Medulla oblongata (tissue), 1 donor: ENCODE data around the gene UPB1.

ENCODE experiments used
- DNase-seq: peaks from one replicate; pipeline ENCODE4 v3.0.0-alpha.2; 2015; ENCODE audit errors: extremely low spot score

Gene UPB1

DNA sequence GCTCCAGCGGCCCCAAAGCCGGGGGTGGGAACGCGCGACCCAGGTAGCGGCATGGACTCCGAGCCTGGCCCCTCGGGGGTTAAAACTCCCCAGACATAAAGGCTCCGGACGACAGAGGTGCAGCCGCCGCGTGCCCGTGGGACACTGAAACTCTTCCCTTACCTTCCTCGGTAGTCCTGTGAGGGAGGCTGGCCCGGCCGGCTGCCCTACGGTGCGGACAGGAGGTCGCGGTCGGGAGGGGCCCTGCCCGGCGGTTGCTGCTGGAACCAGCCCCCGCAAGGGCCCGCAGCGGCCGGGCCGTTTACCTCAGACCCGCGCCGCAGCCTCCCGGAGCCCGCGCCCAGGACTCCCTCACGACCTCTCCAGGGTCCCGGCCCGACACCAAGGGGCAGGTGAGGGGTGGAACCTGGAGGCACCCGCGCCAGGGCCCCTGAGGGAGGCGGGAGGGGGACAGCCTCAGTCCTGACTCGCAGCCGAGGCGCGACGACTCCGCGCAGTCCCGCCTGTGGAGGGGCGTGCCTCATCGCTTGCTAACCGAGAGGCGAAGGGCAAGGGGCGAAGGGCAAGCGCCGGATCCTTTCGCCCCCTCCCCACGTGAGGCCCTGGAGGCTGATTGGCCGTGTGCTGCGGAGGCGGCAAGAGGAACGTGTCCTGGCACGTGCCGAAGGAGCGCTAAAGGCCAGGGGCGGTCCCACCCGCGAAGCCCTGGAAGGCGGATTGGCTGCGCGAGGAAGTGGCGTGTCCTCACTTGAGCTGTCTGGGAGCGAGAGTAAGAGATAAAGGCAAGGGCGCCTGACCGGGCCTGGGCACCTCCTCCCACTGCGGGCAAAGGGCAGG is at the start of gene UPB1:
Gene UPB1, plus strand, starts transcription at position 805 of the 837 bp plus-strand sequence. CDS start 72 bp downstream, outside the sequence.
- no peak for DNase-seq

DNA sequence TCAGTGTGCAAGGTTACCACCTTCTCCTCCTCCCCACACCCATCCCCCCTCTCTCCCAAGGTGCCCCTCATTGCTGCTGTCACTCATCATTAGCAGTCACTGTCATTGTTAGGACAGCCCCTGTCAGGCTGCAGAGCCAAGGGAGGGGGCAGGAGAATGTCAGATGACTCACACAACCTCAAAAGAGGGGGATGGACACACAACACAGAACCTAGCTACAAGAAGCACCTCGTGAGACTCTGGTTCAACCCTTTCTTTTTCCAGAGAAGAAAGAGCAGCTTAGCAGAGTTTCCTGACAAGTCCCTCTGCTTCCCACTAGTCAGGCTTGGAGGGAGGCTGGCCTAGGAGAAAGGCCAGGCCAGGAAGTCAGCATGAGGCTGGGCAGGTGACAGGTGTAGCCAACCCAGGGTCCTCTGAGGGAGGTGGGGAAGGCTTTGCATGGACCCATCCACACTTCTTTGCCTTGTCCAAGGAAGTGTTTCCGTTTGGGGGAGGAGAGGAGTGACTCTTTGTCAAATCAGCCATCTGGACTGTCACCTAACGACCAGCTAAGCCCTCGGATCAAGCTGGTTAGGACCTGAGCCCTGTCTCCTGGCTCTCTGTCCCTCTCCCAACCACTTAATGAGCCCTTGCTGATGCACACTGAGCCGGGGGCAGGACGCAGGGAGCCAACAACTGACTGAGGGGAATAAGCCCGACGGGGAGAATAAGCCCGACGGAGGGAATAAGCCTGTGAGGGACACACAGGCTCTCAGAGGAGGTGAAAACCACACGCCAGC is 49.5 kb upstream of the UPB1 start:
- no peak for DNase-seq

DNA sequence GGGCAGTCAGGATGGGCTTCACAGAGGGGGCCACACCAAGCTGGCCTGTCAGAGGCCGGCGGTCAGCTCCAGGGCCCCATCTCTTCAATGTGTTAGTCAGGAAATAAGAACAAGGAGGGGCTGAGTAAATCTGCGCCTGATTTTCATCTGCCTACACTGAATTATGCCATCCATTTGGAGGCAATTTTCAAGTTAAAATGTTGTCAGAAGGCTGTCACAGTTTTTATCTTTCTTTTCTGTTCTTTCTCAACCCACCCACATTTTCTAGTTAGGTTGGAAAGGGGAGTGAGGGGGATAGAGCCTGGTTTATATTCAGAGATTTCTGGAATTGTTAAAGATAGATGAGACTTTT is 48.9 kb upstream of the UPB1 start:
- no peak for DNase-seq

DNA sequence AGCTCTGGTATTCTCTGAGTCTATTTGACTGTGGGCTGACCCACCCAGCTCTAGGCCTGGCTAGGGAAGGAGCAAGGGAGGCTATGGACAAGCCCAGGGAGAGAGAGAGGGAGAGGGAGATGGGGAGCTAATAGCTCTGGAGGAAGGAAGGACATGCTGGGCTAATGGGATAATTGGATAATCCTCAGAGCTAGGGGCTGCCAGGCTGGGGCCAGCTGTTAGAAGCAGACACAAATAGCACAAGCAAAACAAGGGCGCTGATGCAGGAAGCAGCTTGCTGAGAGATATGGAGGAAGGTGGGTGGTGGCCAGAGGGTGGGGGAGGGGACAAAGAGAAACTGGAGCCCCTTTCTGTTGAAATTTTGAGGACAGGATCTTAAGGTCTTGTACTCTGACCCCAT is 44.5 kb upstream of the UPB1 start:
- DNase-seq = no peak

DNA sequence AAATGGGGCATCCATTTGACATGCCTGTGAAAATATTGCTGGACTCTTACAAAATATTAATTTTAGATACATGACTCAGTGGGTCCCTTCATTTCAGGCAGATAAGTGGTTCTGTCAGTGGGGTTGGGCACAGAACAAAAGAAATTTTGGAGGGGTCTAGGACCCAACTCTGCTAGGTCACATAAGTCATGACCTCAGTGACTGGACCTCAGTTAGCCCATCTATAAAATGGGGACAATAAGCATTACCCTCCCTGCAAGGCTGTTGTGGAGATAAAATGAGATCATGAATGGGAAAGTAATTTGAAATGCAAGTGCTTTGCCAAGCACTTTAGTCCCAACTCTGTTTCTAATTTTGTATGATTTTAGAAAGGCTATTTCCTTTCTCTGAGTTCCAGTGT is 44.0 kb upstream of the UPB1 start:
- no peak for DNase-seq

DNA sequence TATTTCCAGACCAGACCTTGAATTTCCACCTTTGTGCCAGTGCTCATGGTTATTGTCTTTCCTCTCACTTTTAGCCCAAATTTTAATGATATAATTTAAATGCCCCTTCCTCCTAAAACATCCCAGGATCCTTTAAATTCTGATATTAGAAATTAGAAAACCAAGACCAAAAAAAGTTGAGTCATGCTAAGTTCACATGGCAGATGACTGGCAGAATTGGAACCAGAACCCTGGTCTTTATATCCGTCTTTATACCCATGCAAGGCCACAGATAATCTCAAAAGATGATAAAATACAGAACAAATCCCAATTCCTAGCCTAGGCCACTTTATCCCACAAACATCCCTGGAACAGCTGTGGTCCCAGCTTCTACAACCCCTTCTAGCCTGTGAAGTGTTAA is 41.3 kb upstream of the UPB1 start:
- no peak for DNase-seq

DNA sequence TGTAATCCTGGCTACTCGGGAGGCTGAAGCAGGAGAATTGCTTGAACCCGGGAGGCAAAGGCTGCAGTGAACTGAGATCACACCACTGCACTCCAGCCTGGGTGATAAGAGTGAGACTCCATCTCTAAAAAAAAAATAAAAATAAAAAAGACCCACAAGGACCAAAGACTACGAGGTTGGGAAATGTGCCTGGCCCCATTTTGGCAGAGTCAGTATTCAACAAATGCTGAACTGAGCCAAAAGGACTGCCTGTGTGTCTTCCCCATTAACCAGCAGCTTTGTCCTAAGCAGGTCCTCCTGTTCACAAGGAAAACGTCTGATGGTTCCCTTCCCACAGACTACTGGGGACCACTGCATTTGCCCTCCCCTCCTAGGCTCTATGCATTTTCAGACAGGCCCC is 40.1 kb upstream of the UPB1 start:
- DNase-seq = no peak

DNA sequence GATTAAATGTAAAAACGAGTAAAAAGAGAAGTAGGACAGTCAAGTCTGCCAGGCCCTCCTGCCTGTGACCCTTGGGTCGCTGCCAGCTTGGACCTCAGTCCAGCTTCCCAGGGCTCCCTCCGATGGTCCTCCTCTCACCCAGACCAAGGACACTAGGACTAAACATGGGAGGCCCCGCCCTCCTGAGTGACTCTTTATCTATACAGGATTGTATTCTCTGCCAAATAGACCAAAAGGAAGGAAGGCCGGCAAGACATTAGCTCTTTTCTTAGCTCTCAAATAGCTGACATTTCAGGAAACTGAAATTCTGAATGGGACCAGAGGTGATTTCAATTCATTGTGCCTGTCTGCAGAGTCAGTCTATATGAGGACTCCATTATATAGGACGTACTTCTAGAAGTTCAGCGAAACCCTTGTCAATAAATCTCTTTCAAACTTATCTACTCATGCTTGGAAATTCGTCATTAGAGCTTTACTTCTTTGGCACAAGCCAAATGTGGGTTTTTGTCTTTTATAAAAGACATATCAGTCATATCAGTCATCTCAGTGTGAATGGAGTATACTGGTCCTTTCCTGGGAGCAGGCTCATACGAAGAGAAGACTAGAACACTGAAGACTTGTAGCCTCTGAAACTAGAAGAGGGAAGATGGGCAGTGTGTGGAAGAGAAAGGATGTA is 39.2 kb upstream of the UPB1 start:
- DNase-seq = no peak

DNA sequence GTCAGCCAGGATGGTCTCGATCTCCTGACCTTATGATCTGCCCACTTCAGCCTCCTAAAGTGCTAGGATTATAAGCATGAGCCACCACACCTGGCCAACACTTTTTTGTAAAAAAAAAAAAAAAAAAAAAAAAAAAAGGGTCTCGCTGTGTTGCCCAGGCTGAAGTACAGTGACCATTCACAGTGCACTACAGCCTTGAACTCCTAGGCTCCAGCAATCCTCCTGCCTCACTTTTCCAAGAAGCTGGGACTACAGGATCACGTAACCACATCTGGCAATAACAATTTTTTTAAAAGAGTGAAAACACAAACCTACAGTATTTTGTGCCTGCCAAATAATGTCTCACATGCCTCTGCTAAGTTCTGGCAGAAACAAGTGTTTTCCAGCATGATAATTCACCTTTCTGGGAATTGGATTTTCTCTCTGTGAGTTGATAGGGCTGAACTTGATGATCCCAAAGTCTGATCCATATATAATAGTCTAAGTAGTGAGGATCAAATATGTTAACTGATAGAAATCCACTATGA is 37.2 kb upstream of the UPB1 start:
- DNase-seq = no peak

DNA sequence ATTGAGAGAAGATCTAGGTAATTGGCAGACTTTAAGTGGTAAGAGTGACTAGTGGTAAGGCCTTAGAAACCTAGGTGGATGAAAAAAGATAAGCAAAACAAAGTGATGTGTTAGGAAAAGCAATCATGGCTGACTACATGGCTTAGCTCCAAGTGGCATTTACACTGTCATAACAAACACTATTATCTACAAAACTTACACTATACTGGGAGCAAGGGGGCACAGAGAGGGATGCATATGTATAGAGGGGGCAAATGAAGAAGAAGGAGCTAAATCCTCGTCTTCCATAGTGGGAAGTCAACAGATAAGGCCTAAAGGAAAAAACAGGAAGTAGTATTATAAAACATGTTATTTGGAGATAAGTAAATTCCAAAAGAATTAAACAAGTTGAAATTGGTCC is 35.2 kb upstream of the UPB1 start:
- DNase-seq = no peak

DNA sequence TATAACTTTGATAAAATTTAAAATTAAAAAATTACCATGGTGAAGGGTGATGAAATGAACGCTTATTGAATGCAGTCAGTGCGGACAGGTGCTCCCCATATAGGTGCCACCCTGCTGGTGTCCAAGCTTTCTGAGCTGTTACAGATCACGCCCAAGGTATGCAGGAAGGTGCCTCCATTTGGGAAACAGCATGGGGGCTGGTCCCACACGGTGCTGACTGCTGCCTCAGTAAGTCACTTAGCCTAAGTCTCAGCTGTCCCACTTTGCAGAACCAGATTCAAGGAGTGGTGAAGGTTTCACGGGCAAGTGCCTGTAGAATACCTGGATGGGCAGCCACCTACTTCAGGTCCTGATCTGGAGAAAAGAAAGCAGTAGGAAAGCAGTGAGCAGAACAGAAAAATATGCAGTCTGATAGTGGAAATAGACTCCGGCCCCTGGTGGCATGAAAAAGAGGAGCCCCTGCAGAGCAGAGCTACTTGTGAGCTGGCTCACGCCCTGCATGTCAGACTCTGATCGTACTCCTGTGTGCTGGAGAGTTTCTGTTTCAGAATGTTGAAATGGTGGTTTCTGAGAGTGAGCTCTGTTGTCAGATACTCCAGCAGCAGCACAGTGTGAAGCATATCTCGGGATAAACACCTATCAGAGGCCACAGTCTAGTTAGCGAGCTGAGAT is 34.6 kb upstream of the UPB1 start:
- DNase-seq = no peak

DNA sequence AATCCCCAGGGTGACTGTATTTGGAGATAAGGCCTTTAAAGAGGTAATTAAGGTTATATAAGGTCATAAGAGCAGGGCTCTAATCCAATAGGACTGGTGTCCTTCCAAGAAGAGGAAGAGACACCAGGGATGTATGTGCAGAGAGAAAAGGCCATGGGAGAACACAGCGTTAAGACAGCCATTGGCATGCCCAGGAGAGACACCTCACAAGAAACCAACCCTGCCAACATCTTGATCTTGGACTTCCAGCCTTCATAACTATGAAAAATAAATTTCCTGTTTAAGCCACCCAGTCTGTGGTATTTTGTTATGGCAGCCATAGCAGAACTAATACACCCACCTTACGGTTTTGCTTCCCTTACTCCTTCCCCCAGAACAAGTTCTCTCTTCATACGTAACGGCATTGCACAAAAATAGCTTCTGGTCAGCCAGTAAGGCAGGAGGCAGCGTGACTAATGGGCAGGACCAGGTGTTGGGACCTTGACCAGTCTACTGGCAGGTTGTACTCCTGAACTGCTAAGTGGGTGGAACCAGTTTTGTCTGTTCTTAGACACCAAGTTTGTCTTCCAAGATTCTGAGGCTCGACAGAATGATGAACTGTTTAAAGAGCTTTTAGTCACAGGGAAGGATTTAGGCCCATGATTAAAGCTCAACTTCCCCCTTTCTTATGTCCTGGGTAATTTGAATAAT is 31.9 kb upstream of the UPB1 start:
- no peak for DNase-seq

DNA sequence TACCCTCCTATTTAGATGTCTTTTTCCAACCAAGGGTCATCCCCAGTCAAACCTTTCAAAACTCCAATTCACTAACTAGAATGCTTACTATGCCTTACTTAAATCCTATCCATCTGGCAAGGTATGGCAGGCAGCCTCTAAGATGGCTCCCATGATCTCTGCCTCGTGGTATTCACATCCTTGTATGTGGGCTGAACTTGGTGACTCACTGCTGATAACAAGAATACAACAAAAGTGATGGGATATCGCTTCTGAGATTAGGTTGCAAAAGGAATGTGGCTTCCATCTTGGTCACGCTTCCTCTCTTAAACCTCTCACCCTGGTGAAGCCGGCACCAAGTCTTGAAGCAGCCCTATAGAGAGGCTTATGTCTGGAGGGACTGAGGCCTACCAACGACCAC is 29.6 kb upstream of the UPB1 start:
- DNase-seq = no peak

DNA sequence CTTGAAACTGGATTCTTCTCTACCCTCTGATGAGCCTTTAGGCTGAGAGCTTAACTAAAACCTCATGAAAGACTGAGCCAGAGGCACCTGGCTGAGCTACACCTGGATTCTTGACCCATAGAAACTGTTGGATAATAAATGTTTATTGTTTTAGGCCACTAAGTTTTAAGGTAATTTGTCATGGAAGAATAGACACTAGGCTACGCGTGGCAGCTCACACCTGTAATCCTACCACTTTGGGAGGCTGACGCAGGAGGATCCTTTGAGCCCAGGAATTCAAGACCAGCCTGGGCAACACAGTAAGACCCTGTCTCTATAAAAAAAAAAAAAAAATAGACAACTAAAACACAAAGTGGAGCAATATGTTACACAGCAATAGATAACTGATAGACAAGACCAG is 29.2 kb upstream of the UPB1 start:
- DNase-seq = no peak

DNA sequence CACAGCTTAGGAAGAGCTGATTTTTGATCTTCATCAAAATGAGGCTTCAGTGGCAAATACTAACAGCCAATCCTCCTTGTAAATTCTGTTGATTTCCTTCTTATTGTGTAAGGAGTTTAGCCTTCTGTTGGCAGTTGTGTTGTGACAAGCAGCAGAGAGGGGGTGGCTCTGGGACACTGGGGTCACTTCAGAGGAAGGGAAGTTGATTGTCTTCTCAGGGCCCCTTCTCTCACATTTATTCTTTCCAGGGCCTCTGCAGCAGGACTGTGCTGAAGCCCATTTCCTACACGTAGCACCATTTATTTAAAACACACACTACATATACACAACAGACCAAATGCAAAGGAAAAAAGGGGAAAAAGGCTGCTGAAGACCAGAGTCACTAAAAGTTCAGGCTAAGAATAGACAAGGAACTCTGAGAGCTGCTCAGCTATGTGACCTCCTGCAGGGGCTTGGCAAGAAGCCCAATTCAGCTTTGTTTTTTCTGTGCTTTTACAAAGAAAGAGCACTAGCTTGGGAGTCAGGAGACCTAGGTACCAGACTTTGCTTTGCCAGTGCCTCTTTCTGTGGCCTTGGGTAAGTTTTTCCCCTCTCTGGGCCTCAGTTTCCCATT is 28.3 kb upstream of the UPB1 start:
- peak; percentile 64 for DNase-seq

DNA sequence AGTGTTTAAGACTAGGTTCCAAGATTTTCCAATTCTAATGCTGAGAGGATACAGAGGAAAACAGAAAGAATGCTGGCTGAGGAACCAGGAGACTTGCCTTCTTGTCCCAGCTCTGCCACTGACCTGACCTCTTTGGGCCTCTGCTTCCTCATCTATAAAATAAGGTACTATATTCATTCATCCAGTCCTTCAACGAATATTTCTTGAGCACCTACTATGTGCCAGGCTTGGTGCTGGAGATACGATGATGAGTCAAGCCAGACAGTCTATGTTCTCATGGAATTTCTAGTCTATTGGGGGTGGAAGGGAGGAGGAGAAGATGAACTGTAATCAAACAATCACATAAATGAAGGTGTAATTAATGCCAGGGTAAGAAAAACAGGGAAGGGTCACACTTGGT is 27.8 kb upstream of the UPB1 start:
- no peak for DNase-seq

DNA sequence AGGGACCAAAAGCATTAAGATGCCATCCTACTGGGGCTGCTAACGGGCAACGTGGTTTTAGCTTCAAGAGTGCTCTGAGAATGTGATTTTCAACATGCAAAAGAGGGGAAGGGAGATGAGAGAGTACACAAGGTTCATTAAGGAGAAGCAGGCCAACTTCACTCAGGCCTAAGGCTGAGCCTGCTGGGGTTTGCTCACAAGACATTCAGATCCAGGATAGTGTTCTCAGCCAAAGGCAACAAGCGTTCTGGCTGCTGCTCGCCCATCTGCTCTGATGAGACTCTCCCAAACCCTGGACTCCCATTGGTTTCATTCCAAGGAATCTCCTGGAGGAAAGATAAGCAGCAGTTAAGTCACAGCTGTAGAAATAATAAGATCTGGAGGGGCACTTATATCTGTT is 23.6 kb upstream of the UPB1 start:
- peak; percentile 21 for DNase-seq

DNA sequence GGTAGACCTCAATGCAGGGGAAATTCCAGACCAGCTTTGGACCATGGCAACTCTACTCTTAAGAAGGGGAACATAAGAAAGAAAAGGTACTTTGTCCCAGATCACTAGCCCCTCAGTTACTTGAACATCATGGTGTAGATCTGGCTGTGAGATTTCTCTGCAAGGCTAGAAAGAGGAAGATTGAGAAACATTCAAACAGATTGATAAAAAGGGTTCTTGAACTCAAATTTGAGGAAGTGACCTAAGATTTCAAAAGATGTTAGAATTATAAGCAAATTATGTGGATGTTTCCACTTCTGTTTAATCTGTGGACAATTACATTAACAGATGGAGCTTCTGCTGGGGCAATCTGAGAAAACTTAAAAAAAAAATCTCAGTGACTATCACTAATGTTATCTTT is 21.8 kb upstream of the UPB1 start:
- DNase-seq = no peak

DNA sequence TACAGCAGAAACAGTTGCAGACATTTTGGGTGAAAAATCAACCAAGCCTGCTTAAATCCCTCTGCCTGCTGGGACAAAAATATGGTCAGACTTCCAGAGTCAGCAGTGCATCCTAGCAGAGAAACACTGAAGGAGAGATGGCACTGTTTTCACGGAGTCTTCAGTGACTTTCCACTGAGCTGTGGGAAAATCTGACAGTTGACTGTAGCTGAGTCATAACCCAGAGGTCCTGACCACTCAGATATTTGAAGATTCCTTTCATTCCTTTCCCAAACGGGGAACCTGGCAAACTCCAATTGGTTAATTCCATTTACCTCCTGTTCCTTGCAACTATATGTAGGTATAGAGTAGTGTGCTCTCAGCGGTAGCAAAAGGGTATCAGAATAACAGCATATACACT is 20.9 kb upstream of the UPB1 start:
- no peak for DNase-seq

DNA sequence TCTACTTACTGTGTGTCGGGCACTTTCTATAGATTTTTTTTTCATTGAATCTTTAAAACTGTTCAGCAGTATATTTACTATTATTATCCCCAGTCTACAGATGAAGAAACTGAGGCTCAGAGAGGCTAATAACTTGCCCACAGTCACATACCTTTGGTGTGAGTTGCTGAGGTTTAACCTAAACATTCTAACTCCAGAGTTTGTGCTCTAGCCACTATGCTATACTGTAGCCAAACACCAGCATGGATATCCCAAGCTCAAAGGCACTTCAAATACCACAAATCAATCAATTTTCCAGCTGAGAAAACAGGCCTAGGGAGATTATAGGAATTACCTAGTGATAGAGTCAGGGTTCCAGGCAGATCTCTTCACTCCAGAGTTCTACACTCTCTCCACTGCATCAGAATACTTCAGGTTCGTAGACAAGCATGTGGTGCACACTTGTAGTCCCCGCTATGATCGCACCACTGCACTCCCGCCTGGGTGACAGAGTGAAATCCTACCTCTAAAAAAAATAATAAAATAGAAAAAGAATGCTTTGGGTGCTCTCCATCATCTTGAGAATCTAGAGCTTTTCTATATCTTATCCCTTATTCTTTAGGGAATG is 20.4 kb upstream of the UPB1 start:
- DNase-seq = no peak

DNA sequence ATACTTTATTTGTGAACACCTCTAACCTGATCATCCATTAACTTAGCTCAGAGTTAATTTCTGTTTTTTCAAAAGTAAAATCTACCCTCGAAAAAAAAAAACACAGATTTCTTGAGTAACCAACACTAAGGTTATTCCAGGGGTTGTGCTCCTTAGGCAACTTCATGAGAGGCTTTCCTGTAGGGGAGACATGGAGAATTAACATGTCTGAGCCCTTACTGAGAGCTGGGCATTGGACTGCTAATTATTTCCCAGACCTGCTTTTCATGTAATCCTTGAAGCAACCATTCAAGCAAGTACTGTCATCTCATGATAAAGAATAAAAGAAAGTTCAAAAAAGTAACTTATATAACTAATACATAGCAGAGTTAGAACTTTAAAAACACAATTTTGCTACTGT is 13.5 kb upstream of the UPB1 start:
- DNase-seq = no peak
